ENCODE results near the gene SLC13A1.

SLC13A1 gene

DNA sequence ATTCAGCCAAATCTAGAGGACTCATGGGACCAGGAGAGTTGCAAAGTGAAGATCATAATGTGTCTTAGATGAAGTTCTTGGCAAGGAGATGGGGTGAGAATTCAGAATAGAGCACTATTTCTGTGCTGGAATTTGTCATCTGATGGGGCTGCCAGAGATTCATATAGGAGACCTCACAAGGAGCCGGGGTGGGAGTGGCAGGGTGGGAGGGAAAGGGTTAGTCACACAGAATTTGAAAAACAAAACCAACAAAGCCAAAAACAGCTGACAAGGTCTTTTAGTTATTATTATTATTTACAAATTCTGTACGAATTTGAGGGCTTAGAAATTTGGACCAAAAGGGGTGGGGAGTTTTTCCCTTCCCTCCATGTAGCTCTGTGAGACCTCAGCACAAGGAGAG, 1.7 kb downstream of the SLC13A1 start:
- no peak for DNase-seq (ENCODE audit: low read depth in 2 of 2)

DNA sequence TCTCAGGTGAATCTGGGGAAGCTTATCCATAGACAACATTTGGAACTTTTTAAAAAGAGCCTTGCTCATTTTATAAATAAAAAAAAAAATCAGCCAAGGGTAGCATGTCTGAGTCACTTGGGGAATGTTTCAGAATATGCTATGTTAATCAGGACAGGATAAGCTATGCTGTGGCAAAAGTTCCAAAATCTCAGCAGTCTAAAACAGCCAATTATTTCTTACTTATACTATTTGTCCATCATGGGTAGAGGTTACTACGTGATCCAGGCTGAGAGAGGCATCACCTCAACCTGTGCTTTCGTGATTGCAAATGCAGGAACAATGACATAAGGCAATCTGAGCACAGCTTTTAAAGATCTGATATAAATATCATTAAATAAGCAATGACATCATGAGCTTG, 6.5 kb downstream of the SLC13A1 start:
- DNase-seq (ENCODE audit: low read depth in 2 of 2), result no peak

DNA sequence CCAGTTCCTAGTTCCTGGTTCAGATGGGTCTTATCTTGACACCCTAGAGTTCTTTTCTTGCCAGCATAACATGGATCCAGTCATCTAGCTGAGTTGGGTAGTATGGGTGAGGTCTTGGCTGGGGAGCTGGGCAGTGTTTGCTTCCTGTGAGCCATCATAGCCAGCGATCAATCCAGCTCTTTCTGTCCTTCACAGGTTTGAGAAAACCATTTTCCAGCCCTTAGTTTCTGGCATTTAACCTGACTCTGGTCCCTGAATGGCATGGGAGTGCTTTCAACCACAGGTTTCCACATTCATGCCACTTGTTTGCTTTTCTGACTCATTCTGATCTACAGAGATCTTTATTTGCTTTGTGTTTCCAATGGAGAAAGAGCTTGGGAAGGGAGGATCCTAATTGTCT, 8.6 kb downstream of the SLC13A1 start:
- no peak for DNase-seq (ENCODE audit: low read depth in 2 of 2)

DNA sequence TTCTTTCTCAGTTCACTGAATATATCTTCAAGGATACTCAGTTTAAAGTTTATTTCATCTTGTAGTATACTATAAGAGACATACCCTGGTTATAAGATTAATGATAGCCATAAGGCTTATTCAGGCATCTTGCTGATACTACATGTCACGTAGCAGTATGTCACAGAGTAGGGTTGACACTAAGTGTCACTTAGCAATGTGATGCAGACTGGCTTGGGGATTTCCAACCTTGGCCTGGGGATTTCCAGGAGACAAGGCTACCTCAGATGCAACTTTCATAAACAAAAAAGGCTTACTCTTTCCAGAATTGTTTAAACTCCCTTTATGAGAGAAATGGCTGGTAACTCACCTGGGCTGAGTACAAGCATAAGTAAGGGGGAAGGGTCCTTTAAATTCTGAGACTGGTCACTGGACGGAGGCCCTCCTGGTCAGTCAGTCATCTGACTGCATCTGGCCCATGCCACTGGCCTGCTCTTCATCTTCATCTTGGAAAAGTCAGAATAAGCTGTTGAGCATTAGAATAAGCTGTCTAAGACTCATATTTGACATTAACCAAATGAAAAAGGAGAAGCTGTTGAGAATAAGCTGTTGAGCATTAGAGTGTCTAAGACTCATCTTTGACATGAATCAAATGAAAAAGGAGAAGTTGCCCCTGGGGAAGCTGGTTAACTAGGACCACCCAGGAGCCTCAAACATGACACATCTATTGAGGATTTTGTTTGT, 9.5 kb downstream of the SLC13A1 start:
- no peak for DNase-seq (ENCODE audit: low read depth in 2 of 2)

DNA sequence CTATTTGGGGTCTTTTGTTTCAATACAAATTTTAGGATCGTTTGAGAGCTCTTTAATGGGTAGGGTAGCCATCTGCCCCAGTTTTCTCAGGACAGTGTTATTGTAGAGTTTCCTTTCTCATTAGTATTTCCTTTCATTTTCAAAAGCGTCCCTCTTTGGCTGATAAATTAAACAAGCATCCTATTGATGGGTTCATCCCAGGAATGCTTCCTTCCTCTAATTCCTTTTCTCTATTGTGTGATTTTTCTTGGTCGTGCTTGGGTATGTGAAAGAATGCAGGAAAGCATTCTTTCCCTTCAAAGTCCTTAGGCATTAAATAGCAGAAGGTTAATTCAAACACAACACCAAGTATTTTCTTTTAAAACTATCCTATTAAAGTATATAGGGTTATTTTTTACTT, 14.0 kb downstream of the SLC13A1 start:
- no peak for DNase-seq (ENCODE audit: low read depth in 2 of 2)

DNA sequence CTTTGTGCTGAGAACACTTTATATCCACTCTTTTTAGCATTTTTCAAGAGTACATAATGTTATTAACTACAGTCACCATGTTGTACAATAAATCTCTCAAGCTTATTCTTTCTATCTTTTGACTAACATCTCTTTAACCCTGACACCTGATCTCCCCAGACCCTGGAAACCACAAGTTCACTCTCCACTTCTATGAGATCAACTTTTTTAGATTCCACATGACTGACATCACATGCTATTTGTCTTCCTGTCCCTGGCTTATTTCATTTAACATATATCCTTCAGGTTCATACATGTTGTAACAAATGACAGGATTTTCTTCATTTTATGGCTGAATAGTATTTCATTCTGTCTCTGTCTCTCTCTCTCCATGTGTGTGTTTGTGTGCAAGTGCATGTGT, 15.5 kb downstream of the SLC13A1 start:
- no peak for DNase-seq (ENCODE audit: low read depth in 2 of 2)

DNA sequence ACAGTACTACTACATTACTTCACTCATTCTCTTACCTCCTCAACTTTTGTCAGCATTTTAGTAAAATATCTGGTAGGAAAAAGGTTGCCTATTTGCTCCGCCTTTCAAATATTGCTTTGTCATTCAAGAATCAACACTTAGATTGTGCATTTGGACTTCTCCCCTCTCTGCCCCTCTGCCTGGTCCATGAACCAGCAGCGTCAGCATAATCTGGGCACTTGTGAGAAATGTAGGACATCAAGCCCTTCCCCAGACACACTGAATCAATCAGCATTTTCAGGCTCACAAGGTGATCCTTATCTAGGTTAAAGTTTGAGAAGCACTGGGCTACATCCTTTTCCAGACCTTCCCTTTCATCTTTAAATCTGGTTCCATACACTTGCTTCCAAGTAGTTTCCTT, 16.3 kb downstream of the SLC13A1 start:
- no peak for DNase-seq (ENCODE audit: low read depth in 2 of 2)

DNA sequence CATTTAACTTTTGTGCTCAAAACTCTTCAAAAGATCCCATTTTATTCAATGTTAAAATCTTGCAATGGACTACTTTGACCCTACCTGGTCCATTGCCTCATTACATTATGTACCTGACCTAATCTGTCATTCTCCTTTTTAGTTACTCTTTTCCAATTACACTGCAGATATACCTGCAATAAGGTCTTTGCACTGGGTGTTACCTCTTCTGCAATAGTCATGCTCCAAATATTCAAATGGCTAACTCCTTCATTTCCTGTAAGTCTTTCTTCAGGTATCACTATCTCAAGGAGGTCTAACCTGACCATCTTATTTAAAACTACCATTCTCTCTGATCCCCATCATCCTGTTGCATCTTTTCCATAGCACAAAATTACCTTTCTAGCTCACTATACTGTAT, 22.3 kb downstream of the SLC13A1 start:
- no peak for DNase-seq (ENCODE audit: low read depth in 2 of 2)

DNA sequence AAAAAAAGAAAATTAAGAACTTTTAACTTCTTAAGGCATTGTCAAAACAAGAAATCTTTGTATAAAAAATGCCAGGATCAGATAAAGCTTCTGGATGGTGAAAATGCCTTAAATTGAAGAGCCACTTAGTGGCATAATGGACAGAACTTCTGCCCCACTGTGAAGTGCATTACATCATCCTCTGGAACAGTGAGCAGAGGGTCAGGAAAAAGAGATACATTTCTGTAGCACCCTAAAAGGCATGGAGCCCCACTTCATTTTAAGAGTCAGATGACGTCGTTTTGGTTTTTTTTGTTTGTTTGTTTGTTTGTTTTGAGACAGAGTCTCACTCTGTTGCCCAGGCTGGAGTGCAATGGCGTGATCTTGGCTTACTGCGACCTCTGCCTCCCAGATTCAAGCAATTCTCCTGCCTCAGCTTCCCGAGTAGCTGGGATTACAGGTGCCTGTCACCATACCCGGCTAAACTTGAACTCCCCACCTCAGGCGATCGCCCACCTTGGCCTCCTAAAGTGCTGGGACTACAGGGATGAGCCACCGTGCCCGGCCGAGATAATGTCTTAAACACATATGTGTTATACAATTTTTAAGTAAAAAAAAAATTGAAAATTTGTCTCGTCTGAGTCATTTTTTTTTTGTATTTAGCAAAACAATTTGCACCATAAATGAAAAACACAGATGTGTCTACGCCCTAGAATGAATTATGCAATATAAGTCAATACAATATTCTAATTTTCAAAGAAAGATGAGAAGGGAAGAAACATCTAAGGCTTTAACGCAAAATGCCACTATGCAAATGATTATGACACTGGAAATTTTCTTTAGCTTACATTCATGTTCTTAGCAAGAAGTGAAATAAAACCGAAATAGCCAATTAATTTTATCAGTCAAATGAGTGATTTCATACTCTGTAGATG, 29.2 kb downstream of the SLC13A1 start:
- no peak for DNase-seq (ENCODE audit: low read depth in 2 of 2)

DNA sequence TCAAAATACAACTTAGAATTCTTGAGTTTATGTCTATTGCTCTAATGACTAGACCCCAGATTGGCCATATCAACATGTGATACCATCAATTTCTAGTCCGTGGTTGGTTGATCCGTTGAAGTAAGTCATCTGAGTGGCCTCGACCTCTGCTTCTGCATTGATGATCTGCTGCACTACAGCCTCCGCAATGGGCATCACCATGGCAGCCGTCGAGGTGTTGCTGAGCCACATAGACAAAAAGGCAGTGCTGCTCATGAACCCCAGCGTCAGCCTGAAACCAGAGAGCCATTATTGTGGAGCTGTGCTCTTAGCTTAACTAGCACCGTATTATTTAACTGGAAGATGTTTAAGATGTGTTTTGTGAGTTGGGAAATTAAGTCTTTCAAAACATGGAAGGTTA, 30.7 kb downstream of the SLC13A1 start:
- DNase-seq (ENCODE audit: low read depth in 2 of 2), result no peak

DNA sequence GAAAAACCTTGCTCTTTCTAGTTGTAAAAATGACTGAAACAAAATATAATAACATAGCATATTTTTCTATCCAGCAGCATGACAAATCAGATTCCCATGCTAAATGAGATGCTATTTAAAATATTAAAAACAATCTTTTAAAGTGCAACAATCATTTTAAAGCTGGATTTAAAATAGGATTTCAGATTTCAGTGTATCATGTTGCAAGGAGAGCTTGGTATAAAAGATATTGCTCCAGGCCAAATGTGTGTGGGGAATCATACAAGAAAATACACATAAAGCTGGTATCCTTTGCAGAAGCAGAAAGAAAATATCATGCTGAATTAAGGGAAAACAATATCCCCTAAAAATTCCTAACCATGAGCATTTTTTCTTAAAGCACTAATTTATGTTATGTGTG, 42.2 kb downstream of the SLC13A1 start:
- DNase-seq (ENCODE audit: low read depth in 2 of 2), result no peak

DNA sequence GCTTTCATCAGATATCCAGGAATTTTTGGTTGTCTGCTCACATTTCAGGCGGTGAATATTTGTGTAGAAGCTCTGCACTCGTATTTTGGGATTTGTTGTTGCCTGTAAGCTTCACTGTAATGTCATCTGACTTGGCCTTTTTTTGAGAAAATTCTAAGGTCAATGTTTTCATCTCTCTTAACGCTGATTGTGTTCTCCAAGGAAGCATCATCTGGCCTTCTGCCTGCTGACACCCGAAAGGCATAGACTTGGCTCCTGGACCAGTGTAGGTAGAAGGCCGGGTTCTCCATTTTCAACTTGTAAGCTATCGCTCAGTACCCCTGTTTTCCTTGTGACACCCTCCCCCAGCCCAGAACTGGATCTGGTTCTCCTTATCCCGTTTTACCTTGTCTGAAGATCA, 44.2 kb downstream of the SLC13A1 start:
- no peak for DNase-seq (ENCODE audit: low read depth in 2 of 2)

DNA sequence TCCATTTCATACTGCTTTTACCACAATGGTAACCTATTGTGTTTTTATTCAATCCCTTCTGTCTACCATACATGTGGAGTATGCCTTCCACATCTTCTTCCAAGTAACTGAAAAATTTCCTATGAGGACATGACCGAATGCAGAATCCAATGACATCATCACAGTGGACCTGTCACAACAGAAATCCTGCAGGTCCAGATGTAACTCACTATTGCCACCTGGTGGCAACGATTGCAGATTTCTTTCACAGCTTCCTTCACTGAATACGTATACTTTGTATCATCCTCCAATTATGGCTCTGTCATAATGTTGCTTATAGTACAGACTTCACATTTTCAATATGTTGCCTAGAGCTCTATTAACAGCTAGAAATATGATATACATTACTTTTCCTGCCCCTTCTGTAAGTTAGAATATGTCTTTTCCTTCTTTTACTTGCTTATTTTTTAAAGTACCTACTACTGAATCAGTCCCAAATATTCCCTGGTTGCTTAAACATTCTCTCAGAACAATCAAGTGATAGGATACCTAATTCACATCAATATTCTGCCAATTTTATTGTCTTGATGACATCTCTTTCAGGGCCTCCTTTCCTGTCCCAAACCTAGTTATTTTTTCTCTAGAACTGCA, 45.4 kb downstream of the SLC13A1 start:
- DNase-seq (ENCODE audit: low read depth in 2 of 2), result peak; percentile 13 to 19

DNA sequence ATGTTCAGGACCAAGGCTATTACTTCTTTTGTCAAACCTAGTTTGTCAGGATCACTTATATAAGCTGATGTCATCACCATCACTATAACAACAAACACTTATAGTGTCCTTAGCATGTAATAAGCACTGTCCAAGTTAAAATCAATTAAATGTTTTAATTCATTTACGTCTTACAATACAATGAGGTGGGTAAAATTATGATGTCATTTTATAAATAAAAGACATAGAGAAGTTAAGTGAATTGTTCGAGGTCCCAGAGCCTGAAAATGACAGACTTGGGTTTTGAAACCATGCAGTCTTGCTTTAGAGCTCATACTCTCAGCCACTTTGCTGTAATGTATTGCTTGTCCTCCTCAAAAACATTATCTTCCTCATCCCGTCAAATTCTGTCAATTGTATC, 48.3 kb downstream of the SLC13A1 start:
- no peak for DNase-seq (ENCODE audit: low read depth in 2 of 2)

DNA sequence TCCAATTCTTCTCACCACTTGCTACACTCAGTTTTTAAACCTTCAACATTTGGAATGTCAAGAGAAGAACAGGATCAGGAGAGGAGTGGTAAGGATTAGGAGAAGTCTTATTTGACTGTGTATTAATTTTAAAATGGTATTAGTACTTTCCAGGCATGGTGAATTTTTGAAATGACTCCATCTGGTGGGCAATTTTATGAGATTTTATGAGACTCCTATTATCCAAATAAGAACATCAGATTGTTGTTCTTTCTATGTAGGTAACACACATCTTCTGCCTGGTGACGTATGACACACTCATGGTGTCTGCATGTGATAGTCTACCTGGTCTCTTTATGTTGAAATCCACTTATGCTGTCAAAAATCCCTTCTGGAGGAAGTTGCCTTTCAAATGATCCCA, 51.0 kb downstream of the SLC13A1 start:
- DNase-seq (ENCODE audit: low read depth in 2 of 2), result no peak

DNA sequence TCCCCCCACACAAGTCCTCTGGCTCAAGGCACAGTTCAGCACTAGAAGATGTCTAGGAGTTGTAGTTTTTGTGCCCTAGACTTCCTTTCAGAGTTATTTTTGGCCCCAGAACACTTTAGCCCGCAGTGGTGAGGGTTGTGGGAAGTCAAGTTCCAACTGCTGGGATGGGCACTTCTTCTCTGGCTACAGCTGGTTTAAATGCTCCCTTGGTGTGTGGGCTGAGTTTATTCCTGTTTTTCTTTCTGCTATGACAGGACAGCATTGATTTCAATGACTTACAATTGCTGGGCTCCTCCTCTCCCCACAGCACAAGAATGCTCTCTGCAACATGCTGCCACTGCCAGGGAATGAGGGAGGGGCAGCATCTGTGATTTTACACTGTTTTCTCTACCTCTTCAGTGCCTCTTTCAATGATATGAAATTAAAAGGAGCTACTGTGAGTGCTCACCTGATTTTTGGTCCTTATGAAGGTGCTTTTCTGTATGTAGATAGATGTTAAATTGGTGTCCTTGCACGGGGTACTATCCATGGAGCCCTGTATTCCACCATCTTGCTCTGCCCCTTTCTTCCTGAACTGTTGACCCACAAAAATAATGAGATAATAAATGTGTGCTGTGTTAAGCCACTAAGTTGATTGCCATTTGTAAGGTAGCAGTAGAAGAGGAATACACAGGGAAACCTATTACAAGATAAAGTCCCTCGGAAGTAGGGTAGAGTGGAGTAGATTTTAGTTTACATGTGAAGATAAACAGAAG, 56.3 kb downstream of the SLC13A1 start:
- no peak for DNase-seq (ENCODE audit: low read depth in 2 of 2)

DNA sequence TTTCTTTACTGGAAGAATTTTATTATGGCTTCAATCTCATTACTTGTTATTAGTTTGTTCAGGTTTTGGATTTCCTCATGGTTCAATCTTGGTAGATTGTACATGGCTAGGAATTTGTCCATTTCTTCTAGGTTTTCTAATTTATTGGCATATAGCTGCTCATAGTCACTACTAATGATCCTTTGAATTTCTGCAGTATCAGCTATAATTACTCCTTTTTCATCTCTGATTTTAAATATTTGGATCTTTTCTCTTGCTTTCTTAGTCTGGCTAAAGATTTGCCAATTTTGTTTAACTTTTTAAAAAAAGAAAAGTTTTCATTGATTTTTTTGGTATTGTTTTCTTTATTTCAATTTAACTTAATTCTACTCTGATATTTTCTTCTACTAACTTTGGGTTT, 59.2 kb downstream of the SLC13A1 start:
- no peak for DNase-seq (ENCODE audit: low read depth in 2 of 2)

DNA sequence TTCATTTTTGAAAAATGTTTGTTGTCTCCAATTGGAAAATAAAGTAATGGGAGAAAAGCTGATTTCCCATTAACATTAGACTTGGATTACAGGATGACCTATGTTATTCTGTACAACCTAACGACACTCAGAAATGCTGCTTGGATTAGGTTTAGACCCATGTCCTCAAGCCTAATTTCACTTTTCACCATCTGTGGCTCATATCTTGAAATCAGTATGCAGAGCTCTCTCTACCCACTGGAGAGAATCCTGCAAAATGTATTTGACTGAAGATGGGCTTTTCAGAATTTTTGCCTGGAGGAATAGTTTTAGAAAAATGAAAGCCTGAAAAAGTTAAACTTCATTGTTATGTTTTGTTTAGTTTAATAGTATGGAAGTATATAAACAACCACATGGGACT, 63.8 kb downstream of the SLC13A1 start:
- DNase-seq (ENCODE audit: low read depth in 2 of 2), result no peak

DNA sequence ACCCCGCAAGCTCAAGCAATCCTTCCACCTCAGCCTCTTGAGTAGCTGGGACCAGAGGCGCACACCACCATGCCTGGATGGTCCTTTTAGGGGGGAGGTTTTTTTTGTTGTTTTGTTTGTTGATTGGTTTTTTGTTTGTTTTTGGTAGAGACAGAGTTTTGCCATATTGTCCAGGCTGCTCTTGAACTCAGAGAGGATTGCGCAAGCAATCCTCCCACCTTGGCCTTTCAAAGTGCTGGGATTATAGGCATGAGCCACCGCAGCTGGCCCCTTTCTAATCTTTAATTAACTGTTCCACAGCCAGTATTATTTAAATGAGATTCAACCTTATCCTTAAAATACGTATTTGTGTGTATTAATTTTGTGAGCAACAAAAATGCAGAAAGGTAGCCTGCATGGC, 65.8 kb downstream of the SLC13A1 start:
- DNase-seq (ENCODE audit: low read depth in 2 of 2), result no peak

DNA sequence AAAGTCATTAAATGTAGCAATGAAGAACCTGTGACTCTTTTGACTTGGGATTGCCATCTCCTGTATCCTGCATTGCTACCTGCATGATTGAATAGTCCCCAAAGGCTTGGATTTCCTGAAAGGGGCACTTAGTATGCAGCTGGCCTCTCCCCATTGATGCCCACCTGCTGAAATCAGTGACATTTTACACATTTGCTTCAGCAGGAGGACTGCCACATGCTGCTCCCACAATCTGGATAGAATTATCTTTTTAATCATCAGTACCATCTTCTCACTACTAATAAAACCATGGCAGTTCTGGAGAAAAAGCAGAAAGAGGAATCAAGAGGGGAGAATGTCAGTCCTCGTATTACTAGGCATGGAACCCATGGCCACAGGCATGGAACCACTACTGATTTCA, 67.8 kb downstream of the SLC13A1 start:
- no peak for DNase-seq (ENCODE audit: low read depth in 2 of 2)

DNA sequence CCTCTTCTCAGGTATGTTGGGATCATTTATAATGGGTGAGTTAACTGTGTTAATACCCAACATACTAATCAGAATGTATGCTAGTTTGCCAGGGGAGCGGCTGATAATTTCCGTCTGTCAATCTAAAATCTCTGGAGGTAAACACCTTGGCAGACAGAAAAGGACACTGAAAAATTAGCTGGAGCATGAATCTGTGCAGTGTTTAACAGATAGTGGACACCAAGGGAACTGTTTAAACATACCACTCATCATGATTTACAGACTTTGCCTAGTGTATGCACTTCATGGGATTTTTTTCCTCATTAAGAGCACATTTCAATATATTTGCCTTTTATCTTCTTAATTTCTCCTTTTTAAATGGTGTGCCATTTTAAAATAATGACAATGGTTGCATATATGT, 68.2 kb downstream of the SLC13A1 start:
- no peak for DNase-seq (ENCODE audit: low read depth in 2 of 2)

DNA sequence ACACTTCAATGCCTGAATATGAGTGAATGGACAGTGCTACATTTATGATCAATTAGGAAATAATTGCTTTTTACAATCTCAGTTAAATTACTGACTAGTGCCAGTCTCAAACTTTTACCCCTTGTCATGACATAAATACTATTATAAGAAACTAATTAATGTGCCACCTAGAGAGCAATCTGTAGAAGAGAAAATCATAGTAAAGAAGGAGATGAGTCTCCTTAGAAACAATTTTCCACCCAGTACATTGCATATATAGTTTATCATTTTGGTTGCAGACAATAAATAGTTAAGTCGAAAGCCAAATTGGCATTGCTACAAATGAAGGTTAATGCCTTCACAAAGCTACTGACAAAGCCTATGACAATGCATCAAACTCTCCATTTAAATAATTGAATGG, 68.6 kb downstream of the SLC13A1 start:
- no peak for DNase-seq (ENCODE audit: low read depth in 2 of 2)
